Gastroesophageal sphincter (tissue), 3 donors: Measurements from ENCODE around the gene CCDC60.

Source experiments
- CTCF ChIP-seq, 4 experiments: fragments of 200-600 bp in 2 of 4; fragments of 450-650 bp in 2 of 4; sonication (generic) in 1 of 4; IDR thresholded peaks; one replicate each; pipeline ENCODE4 v1.5.1; 2017 to 2019; ENCODE audit warnings: antibody characterized with exemption in 4 of 4, mild to moderate bottlenecking in 2 of 4, moderate library complexity in 2 of 4
- EP300 ChIP-seq: sonication (generic); formaldehyde crosslinking; IDR thresholded peaks from one replicate; pipeline ENCODE4 v1.6.1; 2017; ENCODE audit warnings: antibody characterized with exemption, mild to moderate bottlenecking
- POLR2A ChIP-seq, 2 donors: fragments of 450-650 bp; IDR thresholded peaks; one replicate each; pipeline ENCODE4 v1.6.1; 2017; ENCODE audit warnings: antibody characterized with exemption in 2 of 2, mild to moderate bottlenecking in 2 of 2, moderate library complexity in 1 of 2
- POLR2AphosphoS5 ChIP-seq: sonication (generic); formaldehyde crosslinking; IDR thresholded peaks from one replicate; pipeline ENCODE4 v1.6.1; 2017; ENCODE audit warnings: antibody characterized with exemption

- TF ChIP-seq CTCF (IDR thresholded peaks at IDR 0.05), result no peak
- no peak for TF ChIP-seq POLR2AphosphoS5
- TF ChIP-seq EP300, result no peak
- no peak for TF ChIP-seq POLR2A (IDR thresholded peaks at IDR 0.05)
These were observed 127.2 kb downstream of the CCDC60 start for GRCh38 chr12:119461636-119462214.
